OCI-LY7 (cell line): Measurements from ENCODE around the gene DYNC2H1. TPM values are rescaled to one million over a fixed set of nuclear protein-coding genes. Genes with fewer than 3 reads are reported as not detected.

Experiments used
- BruUV-seq: library from RNA; stranded (reverse); fragments of 400-500 nt; replicated peaks from 2 replicates; lab custom pipeline; 2021; lab: Mats Ljungman, UMichigan
- CTCF ChIA-PET: fragments of 300-600 bp; sonication (Branson Sonifier 250); formaldehyde crosslinking; loops from one replicate; lab custom pipeline; 2022; ENCODE audit warnings: antibody characterized with exemption; ENCODE audit not compliant: unreplicated experiment; lab: Charles Lee
- POLR2A ChIA-PET: fragments of 300-600 bp; sonication (Branson Sonifier 250); formaldehyde crosslinking; loops from one replicate; lab custom pipeline; 2022; ENCODE audit warnings: antibody characterized with exemption; lab: Charles Lee
- DNase-seq: peaks from one replicate; pipeline ENCODE4 v3.0.0-alpha.2; 2015; ENCODE audit warnings: low spot score
- H2AFZ ChIP-seq: fragments of 200-600 bp; sonication (generic), shearing (Covaris generic); 2 replicates; pipeline ENCODE4 v1.6.1; 2014; ENCODE audit warnings: mild to moderate bottlenecking, antibody characterized with exemption, low read length, moderate library complexity
- H3K27ac ChIP-seq: fragments of 200-600 bp; sonication (generic); 2 replicates; pipeline ENCODE4 v1.5.1; 2014; ENCODE audit warnings: mixed run types, low read depth, mild to moderate bottlenecking, moderate library complexity, low read length, inconsistent platforms; ENCODE audit not compliant: poor library complexity, severe bottlenecking
- H3K36me3 ChIP-seq: fragments of 200-600 bp; sonication (generic); 2 replicates; pipeline ENCODE4 v1.6.1; 2014; ENCODE audit warnings: mild to moderate bottlenecking, antibody characterized with exemption, low read length, moderate library complexity, mixed read lengths; ENCODE audit not compliant: insufficient read depth
- H3K4me1 ChIP-seq: fragments of 200-600 bp; sonication (generic); 2 replicates; pipeline ENCODE4 v1.5.1; 2014; ENCODE audit warnings: mild to moderate bottlenecking, low read length; ENCODE audit not compliant: insufficient read depth, poor library complexity, severe bottlenecking
- H3K4me2 ChIP-seq: fragments of 200-600 bp; sonication (generic); 2 replicates; pipeline ENCODE4 v1.6.1; 2014; ENCODE audit warnings: mild to moderate bottlenecking, low read length
- H3K4me3 ChIP-seq: fragments of 200-600 bp; sonication (generic); 2 replicates; pipeline ENCODE4 v1.5.1; 2014; ENCODE audit warnings: mild to moderate bottlenecking, low read depth, low read length; ENCODE audit not compliant: poor library complexity, severe bottlenecking
- H3K79me2 ChIP-seq: fragments of 200-600 bp; sonication (generic); 2 replicates; pipeline ENCODE4 v1.6.1; 2016; ENCODE audit warnings: low read depth, mild to moderate bottlenecking, low read length, moderate library complexity, mixed read lengths; ENCODE audit not compliant: insufficient read depth
- H3K9me2 ChIP-seq: fragments of 200-600 bp; sonication (generic); 2 replicates; pipeline ENCODE4 v1.6.1; 2016; ENCODE audit warnings: mild to moderate bottlenecking, low read length, mixed read lengths; ENCODE audit not compliant: insufficient read depth
- H3K9me3 ChIP-seq: fragments of 200-600 bp; sonication (generic); 2 replicates; pipeline ENCODE4 v1.6.1; 2014; ENCODE audit warnings: mild to moderate bottlenecking, mixed run types, low read length, mixed read lengths
- H4K20me1 ChIP-seq: fragments of 200-600 bp; sonication (generic); 2 replicates; pipeline ENCODE4 v1.6.1; 2014; ENCODE audit warnings: mild to moderate bottlenecking, antibody characterized with exemption, low read length, moderate library complexity, mixed read lengths; ENCODE audit not compliant: insufficient read depth
- EZH2phosphoT487 ChIP-seq: fragments of 200-600 bp; sonication (generic); IDR thresholded peaks from 2 replicates; pipeline ENCODE4 v1.6.1; 2018; ENCODE audit warnings: low read depth, borderline replicate concordance, mild to moderate bottlenecking, mixed run types, antibody characterized with exemption, low read length, moderate library complexity, mixed read lengths
- intact Hi-C: fragments of 100-400 bp; cut with micrococcal nuclease; formaldehyde crosslinking; loops from one replicate; pipeline ENCODE4 v1.10.0; 2022; ENCODE audit not compliant: unreplicated experiment
- total RNA-seq, 2 experiments: library from RNA; depleted of rRNA in 1 of 2; stranded (reverse); fragments of >200 nt in 1 of 2; shearing (Covaris generic) in 1 of 2; gene quantifications; 2 replicates each; pipeline ENCODE4 v1.2.3, GENCODE V29; 2014 to 2022
- TF ChIP-seq, protein P1 (sequence below): fragments of 200-600 bp; sonication (generic); conservative IDR thresholded peaks from 2 replicates; pipeline ENCODE4 v1.5.1; 2014; ENCODE audit warnings: mild to moderate bottlenecking, antibody characterized with exemption, low read length, moderate library complexity, mixed read lengths

Gene DYNC2H1
- total RNA-seq, 2 experiments from 2014 or later: 0.44 to 1.1 TPM

DNA sequence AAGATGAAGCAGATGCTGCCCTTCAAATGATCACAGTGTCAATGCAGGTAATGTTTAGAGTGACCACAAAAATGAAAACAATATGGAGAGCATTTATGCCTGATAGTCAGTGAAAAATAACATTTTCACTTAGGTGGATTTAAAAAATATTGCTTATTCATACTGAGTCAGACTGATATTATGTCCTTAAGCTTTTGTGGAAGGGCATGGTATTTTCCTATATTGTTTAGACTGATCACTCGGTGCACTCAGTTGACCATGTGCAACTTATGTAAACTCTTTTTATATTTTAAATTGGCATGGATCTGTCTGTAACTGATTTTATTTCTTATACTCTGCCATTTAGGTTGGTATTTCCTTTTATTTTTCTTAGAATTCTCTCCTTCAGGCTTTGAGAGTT is 106.6 kb downstream of the DYNC2H1 start:
- TF ChIP-seq EZH2phosphoT487: no peak
- TF ChIP-seq, protein P1, sequence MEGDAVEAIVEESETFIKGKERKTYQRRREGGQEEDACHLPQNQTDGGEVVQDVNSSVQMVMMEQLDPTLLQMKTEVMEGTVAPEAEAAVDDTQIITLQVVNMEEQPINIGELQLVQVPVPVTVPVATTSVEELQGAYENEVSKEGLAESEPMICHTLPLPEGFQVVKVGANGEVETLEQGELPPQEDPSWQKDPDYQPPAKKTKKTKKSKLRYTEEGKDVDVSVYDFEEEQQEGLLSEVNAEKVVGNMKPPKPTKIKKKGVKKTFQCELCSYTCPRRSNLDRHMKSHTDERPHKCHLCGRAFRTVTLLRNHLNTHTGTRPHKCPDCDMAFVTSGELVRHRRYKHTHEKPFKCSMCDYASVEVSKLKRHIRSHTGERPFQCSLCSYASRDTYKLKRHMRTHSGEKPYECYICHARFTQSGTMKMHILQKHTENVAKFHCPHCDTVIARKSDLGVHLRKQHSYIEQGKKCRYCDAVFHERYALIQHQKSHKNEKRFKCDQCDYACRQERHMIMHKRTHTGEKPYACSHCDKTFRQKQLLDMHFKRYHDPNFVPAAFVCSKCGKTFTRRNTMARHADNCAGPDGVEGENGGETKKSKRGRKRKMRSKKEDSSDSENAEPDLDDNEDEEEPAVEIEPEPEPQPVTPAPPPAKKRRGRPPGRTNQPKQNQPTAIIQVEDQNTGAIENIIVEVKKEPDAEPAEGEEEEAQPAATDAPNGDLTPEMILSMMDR: no peak
- no peak overlapping the region for H3K4me2 ChIP-seq
- no peak for DNase-seq
- ChIA-PET POLR2A (interaction anchor here (0.5 kb wide), 1 partner anchor 9 kb away, joined by 4 read pairs; no protein-coding TSS in a partner anchor), CTCF (no interaction called here)
- H3K9me3 ChIP-seq: no peaks in the 10 kb centered on the region
- H2AFZ ChIP-seq: no peak overlapping the region
- H3K36me3 ChIP-seq: no peaks in the 10 kb centered on the region
- no peak overlapping the region for H3K27ac ChIP-seq
- no TSS peak for BruUV-seq
- H3K79me2 ChIP-seq: no peaks in the 10 kb centered on the region
- no peak overlapping the region for H3K4me3 ChIP-seq
- intact Hi-C loops: no loop called here
- H3K9me2 ChIP-seq: no peaks in the 10 kb centered on the region
- H3K4me1 ChIP-seq: no peaks in the 10 kb centered on the region
- H4K20me1 ChIP-seq: no peaks in the 10 kb centered on the region

DNA sequence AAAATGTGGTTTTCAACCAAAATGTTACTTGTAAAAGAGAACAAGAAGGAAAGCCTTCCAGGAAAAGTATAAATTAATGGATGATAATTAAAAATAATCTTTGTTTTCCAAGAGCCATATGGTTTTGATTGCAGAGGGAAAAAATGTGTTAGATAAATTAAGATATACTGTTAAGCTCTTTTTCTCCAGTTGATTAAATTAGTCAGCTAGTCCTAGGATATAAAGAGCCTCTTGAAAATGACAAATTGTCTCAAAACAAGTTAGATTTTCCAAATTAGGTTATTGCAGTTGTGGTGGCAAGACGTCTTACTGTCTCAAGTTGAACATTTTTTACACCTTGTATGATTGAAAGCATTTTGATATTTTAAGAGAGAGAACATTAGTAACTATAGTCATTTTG is 110.9 kb downstream of the DYNC2H1 start:
- H3K9me3 ChIP-seq: no peaks in the 10 kb centered on the region
- ChIA-PET POLR2A (no interaction called here), CTCF (no interaction called here)
- DNase-seq: no peak
- TF ChIP-seq EZH2phosphoT487: no peak
- TF ChIP-seq, protein P1: no peak
- H3K9me2 ChIP-seq: no peaks in the 10 kb centered on the region
- intact Hi-C loops: no loop called here
- H3K4me2 ChIP-seq: no peak overlapping the region
- BruUV-seq: no TSS peak
- H3K27ac ChIP-seq: no peak overlapping the region
- H3K4me3 ChIP-seq: no peak overlapping the region
- no peaks in the 10 kb centered on the region for H4K20me1 ChIP-seq
- H3K79me2 ChIP-seq: no peaks in the 10 kb centered on the region
- no peaks in the 10 kb centered on the region for H3K36me3 ChIP-seq
- H2AFZ ChIP-seq: no peak overlapping the region
- H3K4me1 ChIP-seq: no peaks in the 10 kb centered on the region

DNA sequence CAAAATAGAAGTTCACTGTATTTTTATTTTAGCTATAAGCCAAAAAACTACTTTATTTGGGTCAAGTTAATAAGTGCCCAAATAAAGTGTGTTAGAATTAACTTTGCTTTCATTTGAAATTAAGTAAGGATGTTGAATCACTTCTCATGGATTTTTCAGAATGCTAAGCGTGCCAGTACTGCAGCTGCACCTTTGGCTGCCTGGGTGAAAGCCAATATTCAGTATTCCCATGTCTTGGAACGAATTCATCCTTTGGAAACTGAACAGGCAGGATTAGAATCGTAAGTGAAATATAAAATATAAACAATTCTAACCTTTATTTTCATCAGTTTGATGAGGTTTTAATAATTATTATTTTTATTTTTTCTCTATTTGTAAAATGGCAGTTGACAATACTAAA is 113.6 kb downstream of the DYNC2H1 start:
- H3K4me2 ChIP-seq: no peak overlapping the region
- POLR2A ChIA-PET: interaction anchor here (1.7 kb wide), 1 partner anchor 10 kb away, joined by 6 read pairs; no protein-coding TSS in a partner anchor
- H3K27ac ChIP-seq: no peak overlapping the region
- no peaks in the 10 kb centered on the region for H4K20me1 ChIP-seq
- DNase-seq: no peak
- no peaks in the 10 kb centered on the region for H3K9me2 ChIP-seq
- H3K4me1 ChIP-seq: no peaks in the 10 kb centered on the region
- no peaks in the 10 kb centered on the region for H3K36me3 ChIP-seq
- H3K4me3 ChIP-seq: no peak overlapping the region
- H3K9me3 ChIP-seq: no peaks in the 10 kb centered on the region
- no peaks in the 10 kb centered on the region for H3K79me2 ChIP-seq
- no peak for TF ChIP-seq EZH2phosphoT487
- TF ChIP-seq, protein P1: no peak
- CTCF ChIA-PET: no interaction called here
- no peak overlapping the region for H2AFZ ChIP-seq
- BruUV-seq: no TSS peak
- intact Hi-C loops: no loop called here
